ENCODE results near the gene IGSF6.

- TF ChIP-seq POLR2A (IDR thresholded peaks at IDR 0.05; ENCODE audit: low read length) (no peak), GATA1 (IDR thresholded peaks at IDR 0.05; ENCODE audit: low read depth, low read length) (no peak)
Measured at GRCh38 chr16:21654881-21655280, 2.5 kb upstream of the IGSF6 start.
